TTC549 (cell line): ENCODE results near the gene SLC6A11.
A peak's percentile ranks its signal among the peaks of the same experiment; 100 is the strongest.

Experiments
- FAIRE-seq: peaks from 2 replicates; lab custom pipeline; 2012; peaks lifted over from hg19 to GRCh38; lab: Jason Lieb, UNC

The SLC6A11 gene

GRCh38 chr3:10816019-10816862, at the start of gene SLC6A11:
Gene SLC6A11 (plus strand): TSS chr3:10816228. CDS start chr3:10816266, 38 bp downstream.
- no peak for FAIRE-seq

- FAIRE-seq, result no peak
Measured at GRCh38 chr3:10768708-10769394, 47.2 kb upstream of the SLC6A11 start.

GRCh38 chr3:10770547-10770946, 45.5 kb upstream of the SLC6A11 start:
- FAIRE-seq, result no peak

DNA sequence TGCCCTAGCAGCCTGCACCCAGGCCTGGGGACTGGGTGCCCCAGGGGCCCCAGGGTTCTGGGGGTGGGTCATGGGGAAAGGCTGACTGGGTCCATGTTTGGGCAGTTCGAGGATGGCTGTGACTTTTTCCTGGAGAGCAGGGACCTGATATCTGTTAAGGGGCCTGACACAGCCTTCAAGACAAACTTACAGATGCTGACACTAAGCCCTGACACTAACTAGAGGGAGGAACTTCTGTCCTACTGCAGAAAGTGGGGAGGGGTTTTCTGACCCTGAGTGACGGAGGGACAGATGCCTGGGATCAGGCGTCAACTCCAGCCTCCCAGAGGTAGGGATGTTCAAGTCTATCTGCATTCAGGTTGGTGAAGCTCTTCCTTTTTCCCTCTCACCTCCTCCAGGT, 45.0 kb upstream of the SLC6A11 start:
- FAIRE-seq, result no peak

GRCh38 chr3:10771486-10772270, 44.4 kb upstream of the SLC6A11 start:
- FAIRE-seq, result no peak

GRCh38 chr3:10772271-10773161, 43.5 kb upstream of the SLC6A11 start:
- no peak for FAIRE-seq

DNA sequence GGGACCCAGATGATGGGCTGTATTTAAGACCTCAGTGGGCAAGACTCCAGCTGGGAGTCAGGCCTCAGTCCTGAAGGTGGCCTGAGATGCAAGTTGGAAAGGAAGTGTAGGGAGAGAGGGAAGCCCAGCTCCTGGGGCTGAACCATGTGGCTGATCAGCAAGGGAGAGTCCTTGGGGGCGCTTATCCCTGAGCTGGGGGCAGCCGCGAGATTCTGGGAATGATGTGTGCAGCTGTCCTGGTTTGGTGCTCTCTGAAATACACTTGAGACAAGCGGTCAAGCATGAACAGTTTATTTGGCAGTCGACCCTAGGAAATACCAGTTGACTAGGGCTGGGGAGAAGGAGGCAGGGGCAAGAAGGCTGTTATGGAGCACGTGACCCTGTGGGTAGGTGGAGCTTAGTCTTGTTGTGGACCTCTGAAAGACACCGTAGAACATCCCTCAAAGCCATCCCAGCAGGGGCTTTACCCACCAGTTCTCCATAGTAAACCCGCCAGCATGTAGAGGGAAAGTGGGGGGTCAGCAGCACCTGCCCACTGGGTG, 41.8 kb upstream of the SLC6A11 start:
- no peak for FAIRE-seq

GRCh38 chr3:10774825-10775224, 41.2 kb upstream of the SLC6A11 start:
- FAIRE-seq, result no peak

GRCh38 chr3:10775259-10775658, 40.8 kb upstream of the SLC6A11 start:
- no peak for FAIRE-seq

GRCh38 chr3:10775828-10776227, 40.2 kb upstream of the SLC6A11 start:
- FAIRE-seq, result no peak

- no peak for FAIRE-seq
Measured at GRCh38 chr3:10777627-10778026, 38.4 kb upstream of the SLC6A11 start.

DNA sequence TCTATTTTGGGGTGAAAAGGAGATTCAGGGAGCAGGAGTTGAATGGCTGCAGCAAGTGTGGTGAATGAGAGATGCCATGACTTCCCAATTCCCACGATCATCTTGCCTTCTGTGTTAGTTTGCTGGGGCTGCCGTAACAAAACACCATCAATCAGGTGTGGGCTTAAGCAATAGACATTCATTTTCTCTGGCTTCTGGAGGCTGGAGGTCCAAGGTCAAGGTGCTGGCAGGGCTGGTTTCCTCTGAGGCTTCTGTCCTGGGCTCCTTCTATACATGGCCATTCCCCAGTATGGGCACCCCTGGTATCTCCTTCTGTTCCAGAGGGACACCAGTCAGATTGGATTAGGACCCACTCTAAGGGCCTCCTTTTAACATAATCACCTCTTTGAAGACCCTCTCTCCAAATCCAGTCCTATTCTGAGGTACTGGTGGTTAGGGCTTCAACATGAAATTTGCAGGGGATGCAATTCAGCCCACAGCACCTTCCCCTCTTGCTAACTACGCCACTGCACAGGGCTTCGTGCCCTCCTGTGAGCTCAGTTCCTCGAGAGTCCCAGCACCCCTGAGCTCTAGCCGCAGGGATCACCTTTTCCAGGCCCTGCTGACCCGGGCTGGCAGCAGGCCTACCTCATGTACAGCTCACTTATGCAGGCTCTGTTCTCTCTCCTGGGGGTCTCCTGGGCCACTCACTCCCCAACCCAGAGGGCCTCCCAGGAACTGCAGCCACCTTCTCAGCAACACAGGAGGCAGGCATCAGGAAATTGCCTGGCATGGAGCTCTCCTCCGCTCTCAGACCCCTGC, 37.3 kb upstream of the SLC6A11 start:
- FAIRE-seq, result no peak

GRCh38 chr3:10779293-10779805, 36.7 kb upstream of the SLC6A11 start:
- no peak for FAIRE-seq

GRCh38 chr3:10780243-10780642, 35.8 kb upstream of the SLC6A11 start:
- no peak for FAIRE-seq

DNA sequence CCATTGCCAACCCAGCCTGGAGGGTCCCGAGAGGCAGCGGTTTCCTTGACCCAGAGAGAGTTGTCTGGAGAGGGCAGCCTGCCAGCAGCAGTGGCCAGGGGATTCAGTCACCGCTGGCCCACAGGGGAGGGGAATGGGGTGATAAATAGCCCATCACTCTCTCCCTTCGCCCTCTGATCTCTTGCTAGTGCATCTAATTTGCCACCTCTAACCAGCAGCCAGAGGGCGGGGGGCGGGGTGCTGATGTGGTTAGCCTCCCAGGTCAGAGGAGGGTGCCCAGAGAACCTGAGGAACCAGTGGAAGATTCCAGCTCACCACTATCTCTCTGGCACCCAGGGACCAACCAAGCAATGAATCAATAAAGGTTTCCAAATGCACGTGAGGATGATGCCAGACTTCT, 35.1 kb upstream of the SLC6A11 start:
- FAIRE-seq, result no peak

GRCh38 chr3:10781981-10782380, 34.0 kb upstream of the SLC6A11 start:
- no peak for FAIRE-seq

DNA sequence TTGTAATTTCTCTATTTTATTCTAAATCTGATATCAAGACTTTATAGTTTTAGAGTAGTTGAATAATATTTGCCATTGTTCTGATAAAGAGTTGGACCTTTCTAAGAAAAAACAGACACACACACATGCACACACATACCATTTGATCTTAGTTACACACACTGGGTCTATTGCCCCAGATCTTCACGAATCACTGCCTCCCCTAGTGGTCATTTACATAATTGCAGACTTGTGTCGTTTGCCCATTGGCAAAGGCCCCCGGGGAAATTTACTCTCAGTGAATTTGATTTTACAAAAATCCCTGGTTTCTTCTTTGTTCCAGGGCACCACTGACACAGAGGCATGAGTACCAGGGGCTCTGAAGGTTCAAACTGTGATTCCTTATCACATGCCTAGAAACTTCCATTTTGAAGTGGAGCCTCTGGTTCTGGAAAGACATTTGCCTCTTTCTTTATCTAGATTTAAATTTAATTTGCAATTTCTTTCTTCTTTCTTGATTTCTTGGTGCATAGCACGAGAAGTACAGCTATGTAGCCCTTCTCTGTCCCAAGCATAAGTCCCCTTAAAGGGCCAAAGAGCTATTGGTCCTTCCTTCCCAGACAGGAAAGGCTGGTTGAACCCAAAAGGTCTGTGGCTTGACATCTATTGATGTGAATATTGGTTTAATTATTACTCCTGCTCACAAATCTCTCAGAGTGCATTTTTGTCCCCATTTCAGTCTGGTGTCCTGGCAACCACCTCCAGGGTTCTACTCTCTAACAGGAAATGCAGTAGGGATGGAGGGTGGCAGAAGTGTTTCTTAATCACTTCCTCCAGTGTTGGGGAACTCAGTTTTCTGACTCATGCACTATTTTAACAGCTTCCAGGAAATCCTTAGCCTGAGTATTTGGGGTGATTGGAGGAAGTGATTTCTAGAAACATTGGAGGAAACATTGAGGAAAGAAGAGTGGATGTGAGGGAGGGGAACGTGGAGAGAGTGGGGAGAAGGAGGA, 32.4 kb upstream of the SLC6A11 start:
- FAIRE-seq, result peak; percentile 20

DNA sequence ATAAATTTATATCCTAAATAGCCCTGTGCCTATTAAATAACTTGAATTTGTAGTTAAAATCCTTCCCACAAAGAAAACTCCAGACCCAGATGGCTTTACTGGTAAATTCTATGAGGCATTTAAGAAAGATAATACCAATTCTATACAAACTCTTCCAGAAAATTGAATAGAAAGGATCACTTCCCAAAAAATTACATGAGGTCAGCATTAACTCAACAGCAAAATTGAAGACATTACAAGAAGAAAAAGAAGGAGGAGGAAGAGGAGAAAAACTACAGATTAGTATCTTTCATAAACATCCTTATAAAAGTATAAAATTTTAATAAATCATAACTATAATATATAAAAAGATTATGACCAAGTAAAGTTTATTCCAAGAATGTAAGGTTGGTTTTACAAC, 29.4 kb upstream of the SLC6A11 start:
- no peak for FAIRE-seq

DNA sequence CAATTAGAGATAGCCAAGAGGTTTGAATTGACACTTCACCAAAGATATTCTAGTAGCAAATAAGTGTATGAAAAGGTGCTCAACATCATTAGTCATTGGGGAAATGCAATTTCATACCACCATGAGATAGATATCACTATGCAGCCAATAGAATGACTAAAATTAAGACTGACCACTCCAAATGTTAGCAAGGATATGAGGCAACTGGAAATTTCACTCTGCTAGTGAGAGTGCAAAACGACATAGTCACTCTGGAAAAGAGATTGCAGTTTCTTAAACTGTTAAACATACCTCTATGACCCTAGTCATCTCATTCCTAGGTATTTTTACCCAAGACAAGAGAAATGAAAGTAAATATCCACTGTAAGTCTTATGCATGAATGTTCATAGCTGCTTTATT, 27.6 kb upstream of the SLC6A11 start:
- FAIRE-seq, result no peak
